Right forelimb (tissue), 1 donor: ENCODE data around the gene CPXM1.
"Not testable (repeated sequence)": the region's sequence is repeated elsewhere in the genome, so short reads cannot be mapped to it uniquely, and the experiment has no call there.

Experiments used
- DNase-seq: peaks from one replicate; pipeline ENCODE4 v3.0.0-alpha.2; 2018

The CPXM1 gene

DNA sequence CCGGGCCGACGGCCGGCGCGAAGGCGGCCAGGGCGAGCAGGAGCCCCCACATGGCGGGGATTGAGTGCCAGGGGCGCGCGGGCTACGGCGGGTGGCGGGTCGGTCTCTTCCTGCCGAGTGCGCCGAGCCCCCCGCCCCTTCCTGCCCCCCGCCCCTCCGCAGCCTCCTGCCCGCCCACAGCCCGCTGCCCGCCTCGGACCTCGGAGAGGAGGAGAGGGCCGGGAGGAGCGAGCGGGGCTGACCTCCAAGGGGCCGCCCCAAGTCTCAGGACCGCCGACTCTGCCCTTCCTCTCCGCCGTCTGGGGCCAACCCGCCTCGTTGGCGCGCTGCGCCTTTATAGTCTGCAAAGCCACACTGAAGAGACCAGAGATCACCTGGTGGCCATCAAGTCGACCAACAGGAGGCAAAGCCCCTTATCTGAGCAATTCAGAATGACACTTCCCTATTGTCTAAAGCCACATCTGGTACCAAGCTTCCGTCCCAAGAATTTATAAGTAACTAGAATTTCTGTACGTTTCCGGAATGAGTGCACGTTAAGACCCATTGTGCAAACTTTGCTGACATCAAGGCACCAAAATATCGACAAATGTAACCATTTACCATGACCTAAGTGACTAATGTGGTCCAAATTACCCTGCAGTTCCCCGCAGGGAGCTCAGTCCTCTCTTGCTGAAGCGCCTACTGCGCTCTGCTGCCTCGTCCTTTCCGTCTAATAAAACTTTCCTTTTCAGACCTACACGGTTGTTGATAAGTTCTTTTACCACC is at the start of gene CPXM1:
Gene CPXM1 (minus strand): TSS at position 107 of the 765 bp plus-strand sequence. CDS start 55 bp downstream, at position 52.
- DNase-seq, result peak; percentile 80

DNA sequence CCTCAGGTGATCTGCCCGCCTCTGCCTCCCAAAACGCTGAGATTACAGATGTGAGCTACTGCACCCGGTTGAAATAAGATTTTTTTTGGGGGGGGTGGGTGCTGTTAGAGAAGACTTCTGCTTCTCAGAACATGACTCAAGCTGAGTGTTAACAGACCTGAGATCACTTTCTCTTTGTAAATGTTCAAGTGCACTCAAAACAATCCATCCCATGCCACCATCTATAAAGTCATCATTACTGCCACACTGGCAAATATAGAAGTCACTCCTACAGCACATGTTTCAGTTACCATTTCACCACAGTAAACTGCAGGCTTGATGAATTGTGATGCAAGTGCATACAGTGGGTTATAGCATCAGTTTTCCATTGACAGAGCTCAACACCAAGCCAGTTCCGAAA is 49.1 kb upstream of the CPXM1 start:
- DNase-seq, result peak; percentile 10

DNA sequence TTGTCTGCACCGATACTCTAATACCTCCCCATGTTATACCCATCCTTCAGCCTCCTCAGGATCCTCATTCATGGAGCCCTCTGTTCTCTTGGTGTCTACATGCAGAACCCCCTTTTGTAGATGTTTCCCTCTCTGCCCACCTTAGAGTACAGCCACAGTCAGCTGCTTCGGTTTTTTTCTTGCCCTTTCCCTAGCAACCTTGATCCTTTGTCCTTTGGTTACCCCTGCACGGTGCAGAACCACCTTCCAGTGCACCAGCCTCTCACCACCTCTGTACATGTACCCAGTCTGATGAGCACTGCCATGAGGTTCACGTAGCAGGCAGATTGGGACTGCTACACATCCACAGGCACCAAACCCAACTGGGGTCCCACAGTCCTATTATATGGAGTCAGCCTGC is 47.4 kb upstream of the CPXM1 start:
- peak; percentile 1 for DNase-seq

DNA sequence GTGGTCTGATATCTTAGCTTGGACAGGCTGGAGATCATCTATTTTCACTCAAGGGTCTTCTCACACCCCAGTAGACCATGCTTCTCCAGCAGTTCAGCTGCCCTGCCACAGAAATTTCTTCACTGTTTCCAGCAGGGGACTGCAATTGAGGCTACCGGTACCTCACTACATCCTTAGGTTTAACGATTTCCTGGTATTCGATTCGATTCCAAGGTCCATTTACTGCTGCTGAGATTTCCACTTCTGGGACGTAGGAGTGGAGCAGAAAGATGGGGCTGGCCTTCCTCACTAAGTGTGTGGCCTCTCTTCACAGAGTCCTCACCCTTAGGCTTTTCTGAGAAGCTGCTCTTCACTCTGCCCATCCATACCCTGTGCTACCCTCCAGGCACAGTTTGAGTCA is 46.3 kb upstream of the CPXM1 start:
- peak; percentile 35 for DNase-seq

DNA sequence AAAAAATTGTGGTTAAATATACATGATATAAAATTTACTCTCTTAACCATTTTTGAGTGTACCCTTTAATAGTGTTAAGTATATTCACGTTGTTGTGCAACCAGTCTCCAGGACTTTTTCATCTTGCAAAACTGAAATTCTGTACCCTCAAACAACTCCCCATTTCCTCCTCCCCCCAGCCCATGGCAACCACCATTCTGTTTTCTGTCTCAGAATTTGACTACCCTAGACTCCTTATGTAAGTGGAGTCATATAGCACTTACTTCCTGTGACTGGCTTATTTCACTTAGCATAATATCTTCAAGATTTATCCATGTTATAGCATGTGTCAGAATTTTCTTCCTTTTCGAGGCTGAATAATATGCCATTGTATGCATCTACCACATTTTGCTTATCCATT is 45.2 kb upstream of the CPXM1 start:
- no peak for DNase-seq

DNA sequence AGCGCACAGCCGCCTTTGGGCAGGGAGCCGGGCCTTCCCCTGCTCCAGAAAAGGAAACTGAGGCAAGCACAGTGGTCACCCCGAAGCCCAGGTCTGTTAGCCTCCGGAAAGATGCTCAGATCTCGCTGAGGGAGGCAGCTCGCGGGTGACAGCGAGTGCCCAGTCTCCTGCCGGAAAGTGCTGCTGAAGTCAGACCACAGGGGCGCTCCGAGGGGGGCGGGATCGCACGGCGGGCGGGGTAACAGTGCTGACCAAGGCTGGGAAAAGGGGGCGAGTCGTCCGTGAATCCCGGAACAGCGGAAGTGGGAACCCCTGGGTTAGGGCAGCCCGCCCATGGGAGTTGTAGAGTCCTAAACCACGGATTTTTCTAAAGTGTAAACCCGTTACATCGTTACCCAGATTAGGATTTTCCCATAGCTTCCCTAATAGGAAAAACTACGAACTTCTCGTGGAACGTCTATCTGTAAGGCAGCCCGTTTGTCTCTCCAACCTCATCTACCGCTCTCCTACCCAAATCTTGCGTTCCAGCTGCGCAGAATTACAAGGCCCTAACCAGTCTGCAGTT is 40.6 kb upstream of the CPXM1 start:
- DNase-seq, result peak; percentile 85

DNA sequence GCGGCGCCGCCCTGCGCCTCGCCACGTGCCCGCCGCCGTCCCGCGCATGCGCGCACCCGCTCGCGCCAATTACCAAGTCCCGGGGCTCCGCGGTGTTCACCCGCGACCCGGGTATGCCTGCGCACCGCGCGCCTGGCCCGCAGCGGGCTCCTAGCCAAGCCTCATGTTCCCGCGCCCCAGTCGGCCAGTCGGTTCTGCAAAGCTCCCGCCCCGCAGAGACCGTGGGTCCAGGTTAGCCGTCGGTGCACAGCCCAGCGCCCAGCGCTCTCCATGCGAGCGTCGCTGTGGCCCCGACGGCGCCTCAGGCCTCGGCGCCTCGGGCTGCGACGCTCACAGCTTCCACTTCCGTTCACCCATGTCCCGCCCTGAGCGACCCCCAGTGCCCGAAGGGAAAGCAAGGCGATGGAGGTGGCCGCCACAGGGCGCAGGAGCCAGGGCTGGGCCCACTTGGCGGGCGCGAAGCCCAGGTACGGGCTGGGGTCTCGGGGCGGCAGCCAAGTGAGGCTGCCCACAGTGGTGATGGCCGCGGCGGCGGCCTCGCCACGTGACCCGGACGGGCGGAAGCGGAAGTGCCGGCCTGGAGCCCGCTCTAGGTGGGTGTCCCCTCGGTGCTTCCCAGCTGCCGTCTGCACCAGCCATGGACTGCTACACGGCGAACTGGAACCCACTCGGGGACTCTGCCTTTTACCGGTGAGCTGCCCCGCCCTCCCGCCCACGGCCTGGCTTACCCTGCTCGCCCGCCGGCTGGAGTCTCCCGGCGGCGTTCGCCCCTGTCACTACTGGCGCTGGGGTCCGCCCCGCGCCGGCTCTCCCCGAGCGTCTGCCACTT is 39.9 kb upstream of the CPXM1 start, which contains the start of the genes PCED1A and VPS16:
Gene PCED1A (minus strand): TSS at position 518 of the 829 bp plus-strand sequence. CDS start 743 bp downstream, outside the sequence.
Gene VPS16 (plus strand): TSS at position 608 of the 829 bp plus-strand sequence. CDS start 30 bp downstream, at position 638.
- peak; percentile 96 for DNase-seq

DNA sequence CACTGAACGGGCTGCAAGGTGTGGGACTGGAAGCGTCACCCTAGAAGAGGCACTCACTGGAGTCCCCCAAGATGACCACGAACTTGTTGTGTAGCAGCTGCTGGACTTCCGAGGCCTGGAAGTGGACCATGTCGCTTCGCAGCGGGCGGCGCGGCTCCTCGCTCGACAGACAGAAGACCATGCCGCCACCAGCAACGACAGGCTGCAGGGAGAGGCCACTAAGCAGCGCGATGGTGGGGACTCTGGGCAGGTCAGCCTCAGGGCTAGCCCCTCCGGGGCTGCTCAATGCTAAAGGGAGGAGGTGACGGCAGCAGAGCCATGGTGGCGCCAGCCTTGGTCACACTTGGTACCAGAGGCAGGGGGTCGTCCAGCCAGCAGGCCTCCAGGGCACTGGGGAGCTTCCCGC is 39.3 kb upstream of the CPXM1 start:
- no peak for DNase-seq

DNA sequence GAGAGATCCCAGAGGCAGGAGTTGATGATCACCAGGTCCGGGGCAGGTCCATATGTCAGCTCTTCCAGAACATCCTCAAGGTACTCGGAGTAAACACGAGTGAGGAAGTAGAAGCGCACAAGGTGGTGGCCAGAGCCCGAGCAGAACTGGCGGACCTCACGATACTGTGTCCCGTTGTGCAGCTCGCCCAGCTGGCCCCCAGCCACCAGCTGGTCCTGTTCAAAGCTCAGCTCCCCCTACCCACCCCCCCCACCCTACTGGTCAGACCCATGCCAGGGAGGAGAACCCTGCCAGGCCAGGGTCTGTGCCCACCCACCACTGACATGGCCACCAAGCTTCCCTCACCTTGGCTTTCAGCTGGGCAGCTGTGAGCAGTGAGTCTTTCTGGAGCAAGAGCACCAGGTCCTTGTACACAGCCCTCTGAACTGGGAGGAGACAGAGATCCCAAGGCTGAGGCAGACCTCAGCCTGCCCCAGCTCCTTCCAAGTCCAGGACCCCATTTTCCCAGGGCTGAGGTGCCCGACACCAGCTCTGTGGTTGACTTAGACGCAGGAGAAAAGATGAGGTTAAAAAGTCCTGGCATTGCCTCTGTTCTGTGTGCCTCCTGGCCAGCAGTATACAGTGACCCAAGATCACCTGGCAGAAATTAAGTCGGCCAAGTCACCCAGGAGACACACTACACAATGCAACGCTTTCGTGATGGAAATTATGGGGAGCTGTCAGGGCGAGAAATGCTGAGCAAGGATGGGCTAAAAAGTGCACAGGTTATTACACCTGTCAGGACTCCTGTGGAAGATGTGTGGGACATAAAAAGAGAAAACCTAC is 38.6 kb upstream of the CPXM1 start:
- DNase-seq, result no peak

DNA sequence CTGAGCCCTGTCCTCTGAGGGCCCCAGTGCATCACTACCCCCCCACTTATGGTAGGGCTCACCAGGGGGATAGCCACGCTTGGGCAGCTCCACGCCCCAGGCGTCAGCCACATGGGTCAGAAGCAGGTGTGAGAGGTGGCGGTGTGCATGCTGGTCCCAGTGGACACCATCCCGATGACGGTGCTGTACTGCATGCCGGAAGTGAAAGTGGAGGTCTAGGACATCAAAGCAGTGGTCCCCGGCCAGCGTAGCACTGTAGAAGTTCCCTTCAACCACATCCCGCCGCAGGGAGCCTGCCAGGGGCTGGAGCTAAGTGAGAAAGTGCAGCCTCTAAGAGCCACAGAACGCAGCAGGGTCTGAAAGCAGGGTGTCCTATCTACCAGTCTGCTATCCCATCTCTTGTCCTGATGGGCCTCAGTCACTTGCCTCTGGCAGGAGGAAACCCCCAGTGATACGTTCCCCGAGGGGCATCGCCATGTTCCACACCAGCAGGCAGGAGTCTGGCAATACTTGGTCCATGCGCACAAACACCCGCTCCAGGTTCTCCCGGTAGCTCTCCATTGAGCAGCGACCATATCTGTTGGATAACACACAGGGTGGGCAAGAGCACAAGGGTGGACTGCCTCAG is 37.9 kb upstream of the CPXM1 start:
- DNase-seq, result peak; percentile 39

DNA sequence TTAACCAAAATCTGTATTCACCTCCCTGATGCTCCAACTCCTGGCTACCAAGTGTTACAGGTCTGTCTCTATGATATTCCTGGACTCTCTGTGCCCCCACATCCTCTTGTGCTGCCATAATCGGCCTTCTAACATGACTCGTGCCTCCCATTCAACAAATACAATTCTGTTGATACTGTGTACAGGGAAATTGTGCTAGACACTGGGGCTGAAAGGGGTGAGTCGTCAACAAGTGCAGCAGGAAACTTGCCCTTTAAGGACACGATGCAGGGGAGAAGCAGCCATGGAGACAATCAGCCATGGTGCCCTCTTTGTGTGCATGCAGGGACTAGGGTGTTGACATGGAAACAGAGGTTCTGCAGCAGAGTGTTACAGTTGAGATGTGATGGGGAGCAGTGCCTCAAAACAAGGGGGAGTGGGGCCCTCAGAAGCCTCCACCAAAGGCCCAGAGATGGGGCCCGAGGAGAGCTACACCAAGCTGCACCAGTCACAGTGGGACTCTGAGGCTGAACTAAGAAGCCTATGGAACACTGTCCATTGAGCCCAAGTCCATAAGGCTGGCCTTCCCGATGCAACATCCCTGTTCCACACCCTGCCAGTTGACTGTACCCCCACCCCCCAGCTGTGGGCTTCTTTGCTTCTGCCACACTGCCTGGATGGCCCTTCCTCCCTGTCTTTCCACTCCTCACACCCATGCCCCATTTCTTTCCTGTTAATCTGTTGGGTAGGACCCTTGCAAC is 37.0 kb upstream of the CPXM1 start:
- no peak for DNase-seq

DNA sequence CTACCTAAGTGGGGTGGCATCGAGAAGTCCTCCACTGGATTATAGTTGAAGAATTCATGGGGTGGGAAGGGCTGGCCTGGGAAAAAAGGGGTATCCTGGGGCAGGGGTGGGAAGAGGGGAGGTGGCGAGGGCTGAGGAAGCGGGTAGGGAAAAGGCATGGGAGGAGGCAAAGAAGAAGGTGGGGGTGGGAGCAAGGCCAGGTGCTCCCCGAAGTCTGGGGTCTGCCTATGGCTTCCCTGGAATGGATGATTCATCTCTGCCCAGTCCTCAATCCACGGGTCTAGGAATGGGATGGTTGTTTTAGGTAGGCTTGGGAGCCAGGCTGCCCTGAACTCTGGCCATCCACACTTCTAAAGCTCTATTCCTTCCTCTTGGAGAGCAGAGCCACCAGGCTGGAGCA is 35.6 kb upstream of the CPXM1 start:
- DNase-seq, result no peak

DNA sequence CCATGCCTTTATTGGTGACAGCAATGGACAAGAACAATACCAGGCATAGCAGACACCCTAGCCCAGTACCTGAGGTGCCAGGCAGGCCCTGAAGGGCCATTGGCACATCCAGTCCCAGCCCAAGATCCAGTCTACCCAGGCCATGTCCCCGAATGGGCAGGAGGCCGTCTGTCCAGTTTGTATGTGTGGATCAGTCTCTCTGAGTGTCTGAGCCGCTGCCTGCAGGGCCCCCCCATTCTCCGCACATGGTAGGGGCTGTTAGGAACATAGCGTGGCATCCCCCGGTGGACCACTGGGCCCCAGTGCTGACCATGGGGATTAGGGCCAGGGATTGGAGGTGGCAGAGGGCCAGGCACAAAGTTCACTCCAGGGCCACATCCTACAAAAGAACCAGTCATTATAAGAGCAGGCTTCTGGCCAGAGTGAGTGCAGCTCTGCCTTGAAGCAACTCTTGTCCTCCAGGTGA is 34.9 kb upstream of the CPXM1 start:
- DNase-seq, result no peak

DNA sequence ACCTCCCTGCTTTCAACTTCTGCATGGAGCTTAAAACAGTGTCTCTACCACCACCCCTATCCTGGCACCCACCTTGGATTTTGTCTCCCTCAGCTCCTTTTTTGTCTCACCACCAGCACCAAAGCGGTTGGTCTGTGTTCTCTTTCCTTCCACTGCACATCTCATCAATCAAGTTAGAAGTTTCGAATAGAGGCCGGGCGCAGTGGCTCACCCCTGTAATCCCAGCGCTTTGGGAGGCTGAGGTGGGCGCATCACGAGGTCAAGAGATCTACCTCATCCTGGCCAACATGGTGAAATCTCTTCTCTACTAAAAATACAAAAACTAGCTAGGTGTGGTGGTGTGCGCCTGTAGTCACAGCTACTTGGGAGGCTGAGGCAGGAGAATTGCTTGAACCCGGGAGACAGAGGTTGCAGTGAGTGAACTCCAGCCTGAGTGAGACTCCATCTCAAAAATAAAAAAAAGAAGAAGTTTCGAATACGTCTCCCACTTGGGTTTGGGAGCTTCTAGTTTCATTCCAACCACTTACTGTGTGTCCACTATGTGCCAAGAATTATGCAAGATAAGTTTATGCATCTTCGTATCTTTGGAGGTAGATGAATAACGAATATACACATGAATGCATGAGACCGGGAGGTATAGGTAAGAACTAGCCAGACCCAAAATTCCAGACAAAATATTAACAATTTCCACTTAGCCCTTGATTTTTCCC is 34.1 kb upstream of the CPXM1 start:
- DNase-seq, result no peak

DNA sequence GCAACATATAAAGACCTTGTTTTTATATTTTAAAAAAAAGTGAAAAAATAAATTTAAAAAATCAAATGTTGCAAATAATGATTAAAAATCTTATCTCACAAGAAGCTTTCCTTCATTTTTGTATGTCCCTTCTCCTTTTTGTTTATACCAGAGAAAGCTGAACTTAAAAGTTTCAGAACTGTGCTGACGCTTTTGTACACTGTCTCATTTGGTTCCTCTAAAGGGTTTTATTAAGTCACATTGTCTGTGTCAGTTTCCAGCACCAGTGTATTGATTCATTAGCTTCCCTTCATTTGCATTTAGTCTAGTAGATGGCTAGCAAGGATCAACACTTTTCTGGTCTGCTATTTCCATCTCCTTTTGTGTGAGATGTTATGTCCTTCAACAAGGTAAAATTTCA is 33.3 kb upstream of the CPXM1 start:
- DNase-seq, result no peak

DNA sequence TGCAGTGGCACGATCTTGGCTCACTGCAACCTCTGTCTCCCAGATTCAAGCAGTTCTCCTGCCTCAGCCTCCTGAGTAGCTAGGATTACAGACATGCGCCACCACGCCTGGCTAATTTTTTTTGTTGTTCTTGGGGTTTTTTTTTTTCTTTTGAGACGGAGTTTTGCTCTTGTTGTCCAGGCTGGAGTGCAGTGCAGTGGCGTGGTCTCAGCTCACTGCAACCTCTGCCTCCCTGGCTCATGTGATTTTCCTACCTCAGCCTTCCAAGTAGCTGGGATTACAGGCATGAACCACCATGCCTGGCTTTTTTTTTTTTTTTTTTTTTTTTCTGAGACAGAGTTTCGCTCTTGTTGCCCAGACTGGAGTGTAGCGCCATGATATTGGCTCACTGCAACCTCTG is 30.8 kb upstream of the CPXM1 start:
- not testable (repeated sequence) for DNase-seq

DNA sequence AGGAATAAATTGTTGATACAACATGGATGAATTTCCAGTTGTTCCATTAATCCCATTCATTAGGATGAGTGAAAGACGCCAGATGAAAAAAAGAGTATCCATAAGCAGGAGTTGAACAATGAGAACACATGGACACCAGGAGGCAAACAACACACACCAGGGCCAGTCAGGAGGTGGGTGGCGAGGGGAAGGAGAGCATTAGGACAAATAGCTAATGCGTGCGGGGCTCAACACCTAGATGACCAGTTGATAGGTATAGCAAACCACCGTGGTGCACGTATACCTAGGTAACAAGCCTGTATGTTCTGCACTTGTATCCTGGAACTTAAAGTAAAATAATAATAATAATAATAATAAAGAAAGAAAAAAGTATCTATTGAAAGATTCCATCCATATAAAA is 28.9 kb upstream of the CPXM1 start:
- no peak for DNase-seq

DNA sequence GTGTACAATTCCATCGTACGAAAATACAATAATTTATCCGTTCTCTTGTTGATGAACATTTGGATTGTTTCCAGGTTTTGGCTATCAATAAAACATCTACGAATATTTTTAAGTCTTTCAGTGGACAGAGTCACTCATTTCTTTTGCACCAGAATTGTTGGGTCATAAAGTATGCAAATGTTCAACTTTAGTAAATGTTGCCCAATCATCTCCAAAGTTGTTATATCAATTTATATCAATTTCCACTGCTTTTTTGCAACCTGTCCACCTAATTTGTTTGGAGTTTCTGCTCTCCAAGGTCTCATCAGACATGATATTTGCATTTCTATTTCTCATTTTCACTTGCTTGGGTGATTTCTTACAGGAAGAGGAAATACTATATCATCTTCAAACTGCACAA is 26.2 kb upstream of the CPXM1 start:
- no peak for DNase-seq

DNA sequence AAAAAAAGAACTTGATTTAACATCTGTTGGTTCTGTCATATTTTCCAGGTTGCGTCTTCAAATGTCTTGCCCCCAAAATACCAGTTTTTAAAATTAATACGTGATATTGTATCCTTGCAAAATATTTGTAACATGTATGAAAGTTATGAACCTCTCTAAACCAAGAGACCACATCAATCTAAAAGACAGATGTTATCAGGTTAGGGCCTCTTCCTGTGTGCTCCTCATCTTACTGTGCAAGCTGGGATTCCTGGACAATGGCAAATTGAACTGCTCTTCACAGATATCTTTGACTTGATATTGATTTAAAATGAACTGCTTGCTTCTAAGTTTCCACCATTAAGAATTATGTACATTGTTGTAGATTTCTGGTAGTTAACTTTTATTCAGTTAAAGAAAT is 25.3 kb upstream of the CPXM1 start:
- no peak for DNase-seq

DNA sequence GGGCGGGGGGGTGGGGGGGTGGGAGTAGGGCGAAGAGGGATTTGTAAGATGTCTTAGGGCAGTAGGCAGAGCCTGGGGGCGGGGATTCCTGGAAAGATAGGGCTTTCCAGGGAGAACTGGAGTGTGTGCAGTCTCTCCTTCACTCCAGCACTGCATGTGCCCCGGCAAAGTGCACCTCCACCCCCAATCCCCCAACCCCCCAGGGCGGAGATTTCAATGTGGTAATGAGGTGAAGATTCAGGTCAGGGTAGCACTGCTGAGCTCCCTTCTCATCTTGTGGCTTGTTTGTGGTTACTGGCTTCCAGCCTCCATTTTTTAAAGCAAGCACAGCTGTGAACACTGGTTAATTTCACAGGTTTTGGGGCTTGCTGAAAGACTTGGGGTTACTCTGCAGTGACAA is 21.6 kb upstream of the CPXM1 start:
- no peak for DNase-seq
